ENCODE data around the gene TMEM220.

Gene TMEM220

DNA sequence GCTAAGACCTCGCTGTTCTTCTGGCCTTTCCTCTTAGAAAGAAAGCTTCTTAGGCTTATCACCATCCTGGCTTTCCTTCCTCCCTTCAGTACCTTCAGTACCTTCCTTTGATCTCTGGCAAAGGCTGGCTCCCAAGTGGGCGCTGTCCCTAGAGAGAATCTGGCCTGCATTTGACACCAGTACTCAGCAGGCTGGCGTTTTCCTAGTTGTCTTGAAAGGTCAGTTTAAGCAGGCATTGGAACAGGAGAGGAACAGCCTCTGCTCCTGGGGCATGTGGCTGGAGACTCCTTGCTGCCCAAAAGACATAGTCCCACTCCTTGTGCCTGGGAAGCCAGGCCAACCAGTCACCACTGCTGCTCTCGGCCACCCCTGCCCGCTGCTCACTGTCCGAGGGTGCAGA, 40.0 kb upstream of the TMEM220 start:
- Histone ChIP-seq H3K27me3 (ENCODE audit: insufficient read depth, low read length) (no peaks in the 10 kb centered on the region), H3K4me3 (ENCODE audit: low read length) (no peak overlapping the region)
- 92% methylated on average over 6 of the region's 6 CpGs for WGBS

DNA sequence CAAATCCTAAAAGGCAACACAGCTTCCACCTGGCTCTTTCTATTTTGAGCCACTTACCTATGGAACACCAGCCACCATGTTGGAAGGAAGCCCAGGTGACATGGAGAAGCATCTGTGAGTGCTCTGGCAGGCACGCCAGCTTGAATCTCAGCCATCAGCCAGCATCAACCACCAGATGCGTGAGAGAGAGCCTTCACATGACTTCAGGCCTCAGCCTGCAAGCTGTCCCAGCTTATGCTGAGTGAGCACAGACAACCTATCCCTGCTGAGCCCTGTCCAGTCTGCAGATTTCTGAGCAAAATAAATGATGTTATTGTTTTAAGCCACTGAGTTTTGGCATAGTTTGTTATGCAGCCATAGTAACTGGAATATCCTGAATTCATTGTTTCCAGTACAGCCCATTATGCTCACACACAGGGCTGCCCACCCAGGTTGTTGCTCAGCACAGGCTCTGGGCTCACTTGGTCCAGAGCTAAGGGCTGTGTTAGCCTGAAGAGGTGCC, 39.0 kb upstream of the TMEM220 start:
- H3K9ac ChIP-seq (ENCODE audit: low read depth, low read length), result no peak overlapping the region
- no peaks in the 10 kb centered on the region for H3K36me3 ChIP-seq (ENCODE audit: insufficient read depth, low read length)
- no peaks in the 10 kb centered on the region for H3K27me3 ChIP-seq (ENCODE audit: insufficient read depth, low read length)
- H3K4me1 ChIP-seq (ENCODE audit: insufficient read depth, low read length), result peaks cover 9% of the 10 kb centered on the region; the same call in 1 of the 2 replicates
- no peak overlapping the region for H3K4me3 ChIP-seq (ENCODE audit: low read length)
- WGBS, result 92% methylated on average over 2 of the region's 2 CpGs
- H3K27ac ChIP-seq (ENCODE audit: low read depth, low read length), result no peak overlapping the region
- no peaks in the 10 kb centered on the region for H3K9me3 ChIP-seq (ENCODE audit: insufficient read depth, low read depth, low read length)

More for the DNA sequence above, 40.0 kb upstream of the TMEM220 start:
- Histone ChIP-seq H3K4me1 (ENCODE audit: insufficient read depth, low read length) (peaks cover 9% of the 10 kb centered on the region; the same call in 1 of the 2 replicates), H3K36me3 (ENCODE audit: insufficient read depth, low read length) (no peaks in the 10 kb centered on the region), H3K9me3 (ENCODE audit: insufficient read depth, low read depth, low read length) (no peaks in the 10 kb centered on the region), H3K27ac (ENCODE audit: low read depth, low read length) (no peak overlapping the region), H3K9ac (ENCODE audit: low read depth, low read length) (no peak overlapping the region)

DNA sequence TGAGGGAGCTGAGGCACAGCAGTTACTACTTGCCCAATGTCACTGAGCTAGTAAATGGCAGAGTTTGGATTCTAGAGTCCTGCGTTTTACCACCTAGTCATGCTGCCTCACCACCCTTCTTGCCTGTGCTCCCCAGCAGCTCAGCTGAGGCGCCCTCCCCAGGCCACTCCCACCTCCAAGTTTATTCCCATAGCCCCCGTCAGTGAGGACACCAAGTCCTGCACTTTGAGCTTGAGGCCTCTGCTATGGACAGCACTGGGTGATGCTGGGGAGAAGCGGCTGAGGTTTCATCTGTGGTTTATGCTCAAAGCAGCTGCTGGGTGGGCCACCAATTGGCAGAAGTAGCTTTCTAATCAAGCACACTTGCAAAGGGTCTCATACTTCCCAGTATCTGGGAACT, 37.4 kb upstream of the TMEM220 start:
- H3K27ac ChIP-seq (ENCODE audit: low read depth, low read length), result no peak overlapping the region
- WGBS, result 79% methylated on average over 4 of the region's 4 CpGs
- no peak overlapping the region for H3K4me3 ChIP-seq (ENCODE audit: low read length)
- no peaks in the 10 kb centered on the region for H3K27me3 ChIP-seq (ENCODE audit: insufficient read depth, low read length)
- no peak overlapping the region for H3K9ac ChIP-seq (ENCODE audit: low read depth, low read length)
- no peaks in the 10 kb centered on the region for H3K9me3 ChIP-seq (ENCODE audit: insufficient read depth, low read depth, low read length)
- no peaks in the 10 kb centered on the region for H3K36me3 ChIP-seq (ENCODE audit: insufficient read depth, low read length)
- H3K4me1 ChIP-seq (ENCODE audit: insufficient read depth, low read length), result no peaks in the 10 kb centered on the region

DNA sequence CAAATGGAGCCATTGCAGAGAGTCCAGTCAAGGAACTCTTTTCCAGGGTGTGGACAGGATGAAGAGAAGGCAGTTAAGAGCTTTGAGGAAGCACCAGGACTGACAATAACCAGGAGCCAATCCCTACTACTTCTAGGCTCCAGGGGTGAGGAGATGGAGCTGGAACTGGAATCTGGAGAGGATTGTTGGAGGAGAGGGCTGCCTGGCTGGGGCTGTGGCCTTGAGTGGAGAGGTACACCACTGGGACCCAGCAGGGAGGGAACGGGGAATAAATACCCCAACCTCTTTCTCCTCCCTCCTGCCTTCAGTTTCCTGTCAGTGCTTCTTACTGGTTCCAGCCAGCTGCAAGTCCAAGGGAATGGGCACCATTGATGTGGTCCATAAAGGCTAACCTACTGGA, 32.2 kb upstream of the TMEM220 start:
- no peaks in the 10 kb centered on the region for H3K27me3 ChIP-seq (ENCODE audit: insufficient read depth, low read length)
- no peaks in the 10 kb centered on the region for H3K4me1 ChIP-seq (ENCODE audit: insufficient read depth, low read length)
- no peak overlapping the region for H3K27ac ChIP-seq (ENCODE audit: low read depth, low read length)
- H3K4me3 ChIP-seq (ENCODE audit: low read length), result no peak overlapping the region
- 54% methylated on average over 1 of the region's 1 CpG for WGBS
- no peaks in the 10 kb centered on the region for H3K36me3 ChIP-seq (ENCODE audit: insufficient read depth, low read length)
- no peaks in the 10 kb centered on the region for H3K9me3 ChIP-seq (ENCODE audit: insufficient read depth, low read depth, low read length)
- no peak overlapping the region for H3K9ac ChIP-seq (ENCODE audit: low read depth, low read length)

DNA sequence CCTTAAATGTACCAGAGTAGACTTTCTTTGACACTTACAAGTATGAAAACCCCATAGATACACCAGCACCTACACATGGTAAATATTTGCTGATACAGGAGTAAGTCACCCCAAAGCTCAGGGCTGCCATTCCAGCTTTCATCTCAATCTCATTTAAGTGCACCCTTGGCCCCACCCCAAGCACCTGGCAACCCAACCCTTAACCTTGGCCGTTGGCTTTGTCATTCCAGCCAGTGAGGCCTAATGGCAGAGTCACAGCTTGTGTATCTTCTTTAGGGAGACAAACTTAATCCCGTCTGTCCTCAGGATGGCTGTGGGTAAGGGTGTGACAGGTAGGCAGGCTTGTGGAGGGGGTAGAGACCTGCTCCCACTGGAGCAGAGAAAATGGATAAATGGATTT, 31.5 kb upstream of the TMEM220 start:
- no peak overlapping the region for H3K4me3 ChIP-seq (ENCODE audit: low read length)
- H3K4me1 ChIP-seq (ENCODE audit: insufficient read depth, low read length), result peaks cover 5% of the 10 kb centered on the region
- H3K9me3 ChIP-seq (ENCODE audit: insufficient read depth, low read depth, low read length), result no peaks in the 10 kb centered on the region
- no peak overlapping the region for H3K9ac ChIP-seq (ENCODE audit: low read depth, low read length)
- no peaks in the 10 kb centered on the region for H3K27me3 ChIP-seq (ENCODE audit: insufficient read depth, low read length)
- 75% methylated on average over 2 of the region's 2 CpGs for WGBS
- no peaks in the 10 kb centered on the region for H3K36me3 ChIP-seq (ENCODE audit: insufficient read depth, low read length)
- no peak overlapping the region for H3K27ac ChIP-seq (ENCODE audit: low read depth, low read length)

DNA sequence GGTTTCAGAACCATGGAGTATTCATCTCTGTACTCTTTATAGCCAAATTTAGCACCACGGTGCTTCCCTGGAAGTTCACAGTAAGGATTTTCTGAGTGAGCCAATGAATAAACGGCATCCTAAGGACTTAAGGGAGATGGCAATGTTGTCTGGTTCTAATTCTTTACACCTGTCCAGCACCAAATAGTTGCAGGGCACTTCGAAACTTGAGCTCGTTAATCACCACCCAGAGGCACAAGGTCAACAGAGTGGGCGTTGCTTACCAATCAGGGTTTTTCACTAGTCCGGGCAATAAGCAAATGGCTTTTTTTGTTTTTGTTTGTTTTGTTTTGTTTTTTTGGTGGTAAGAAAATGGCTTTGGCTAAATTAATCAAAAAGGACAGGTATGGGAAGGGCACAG, 28.2 kb upstream of the TMEM220 start:
- Histone ChIP-seq H3K27me3 (ENCODE audit: insufficient read depth, low read length) (no peaks in the 10 kb centered on the region), H3K9ac (ENCODE audit: low read depth, low read length) (no peak overlapping the region), H3K9me3 (ENCODE audit: insufficient read depth, low read depth, low read length) (no peaks in the 10 kb centered on the region), H3K4me1 (ENCODE audit: insufficient read depth, low read length) (peaks cover 16% of the 10 kb centered on the region), H3K4me3 (ENCODE audit: low read length) (no peak overlapping the region), H3K27ac (ENCODE audit: low read depth, low read length) (no peak overlapping the region), H3K36me3 (ENCODE audit: insufficient read depth, low read length) (no peaks in the 10 kb centered on the region)
- WGBS, result 92% methylated on average over 6 of the region's 6 CpGs

DNA sequence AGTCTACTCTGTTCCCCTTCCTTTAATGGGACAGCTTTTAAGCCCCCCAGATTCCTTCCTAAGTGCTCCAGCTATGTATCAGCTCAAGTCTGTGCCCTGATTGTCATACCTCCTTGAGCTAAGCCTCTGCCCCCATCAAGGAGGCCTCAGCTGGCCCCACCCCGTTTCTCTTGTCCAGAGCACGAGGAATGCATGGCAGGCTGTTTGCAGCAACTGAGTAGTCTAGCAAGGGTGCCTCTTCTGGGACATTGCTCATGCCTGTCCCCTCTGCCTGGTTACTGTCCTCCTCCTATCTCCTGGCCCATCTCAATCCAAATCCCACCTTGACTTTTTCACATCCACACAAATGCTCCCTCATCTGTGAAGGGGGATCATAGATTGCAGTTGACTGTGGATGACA, 27.8 kb upstream of the TMEM220 start:
- WGBS, result 72% methylated on average over 2 of the region's 2 CpGs
- H3K9me3 ChIP-seq (ENCODE audit: insufficient read depth, low read depth, low read length), result no peaks in the 10 kb centered on the region
- H3K27ac ChIP-seq (ENCODE audit: low read depth, low read length), result no peak overlapping the region
- H3K4me3 ChIP-seq (ENCODE audit: low read length), result no peak overlapping the region
- no peaks in the 10 kb centered on the region for H3K36me3 ChIP-seq (ENCODE audit: insufficient read depth, low read length)
- no peak overlapping the region for H3K9ac ChIP-seq (ENCODE audit: low read depth, low read length)
- H3K4me1 ChIP-seq (ENCODE audit: insufficient read depth, low read length), result peaks cover 16% of the 10 kb centered on the region
- H3K27me3 ChIP-seq (ENCODE audit: insufficient read depth, low read length), result no peaks in the 10 kb centered on the region

DNA sequence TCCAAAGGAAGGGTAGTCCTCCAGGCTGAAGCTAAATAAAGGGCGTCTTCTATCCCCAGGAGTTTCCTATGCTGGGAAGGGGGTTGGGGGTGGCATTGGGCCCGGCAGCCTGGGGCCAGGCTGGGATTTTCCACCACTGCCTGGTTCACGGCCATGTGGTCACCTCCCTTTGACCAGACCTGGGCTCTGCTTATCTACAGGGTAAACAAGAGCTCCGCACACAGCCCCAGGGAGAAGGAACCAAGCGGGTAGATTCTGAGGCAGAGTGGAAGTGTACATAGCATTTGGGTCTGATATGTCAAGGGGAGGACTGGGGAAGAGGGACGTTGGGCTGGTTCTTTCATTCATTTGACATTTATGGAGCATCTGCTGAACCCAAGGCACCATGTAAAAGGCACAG, 27.2 kb upstream of the TMEM220 start:
- no peaks in the 10 kb centered on the region for H3K36me3 ChIP-seq (ENCODE audit: insufficient read depth, low read length)
- peaks cover 16% of the 10 kb centered on the region for H3K4me1 ChIP-seq (ENCODE audit: insufficient read depth, low read length)
- no peaks in the 10 kb centered on the region for H3K27me3 ChIP-seq (ENCODE audit: insufficient read depth, low read length)
- H3K4me3 ChIP-seq (ENCODE audit: low read length), result no peak overlapping the region
- no peak overlapping the region for H3K9ac ChIP-seq (ENCODE audit: low read depth, low read length)
- no peak overlapping the region for H3K27ac ChIP-seq (ENCODE audit: low read depth, low read length)
- 85% methylated on average over 6 of the region's 6 CpGs for WGBS
- H3K9me3 ChIP-seq (ENCODE audit: insufficient read depth, low read depth, low read length), result no peaks in the 10 kb centered on the region

DNA sequence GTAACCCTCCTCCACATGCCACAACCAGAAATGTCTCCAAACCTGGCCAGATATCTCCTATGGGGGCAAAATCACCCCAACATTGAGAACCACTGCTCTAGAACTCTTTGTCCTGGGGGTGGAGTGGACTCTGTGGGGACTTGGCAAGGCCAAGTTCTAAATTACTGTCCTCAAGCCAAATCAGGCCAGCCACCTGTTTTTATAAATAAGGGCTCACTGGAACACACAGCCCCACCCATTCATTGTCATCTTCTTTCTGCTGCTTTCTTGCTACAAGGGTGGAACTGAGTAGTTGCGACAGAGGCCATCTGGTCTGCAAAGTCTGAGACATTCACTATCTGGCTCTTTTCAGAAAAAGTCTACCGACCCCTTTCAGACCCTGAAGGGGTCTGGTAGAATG, 26.8 kb upstream of the TMEM220 start:
- Histone ChIP-seq H3K4me1 (ENCODE audit: insufficient read depth, low read length) (peaks cover 16% of the 10 kb centered on the region), H3K27ac (ENCODE audit: low read depth, low read length) (no peak overlapping the region), H3K4me3 (ENCODE audit: low read length) (no peak overlapping the region), H3K27me3 (ENCODE audit: insufficient read depth, low read length) (no peaks in the 10 kb centered on the region), H3K9ac (ENCODE audit: low read depth, low read length) (no peak overlapping the region), H3K36me3 (ENCODE audit: insufficient read depth, low read length) (no peaks in the 10 kb centered on the region), H3K9me3 (ENCODE audit: insufficient read depth, low read depth, low read length) (no peaks in the 10 kb centered on the region)
- WGBS, result 98% methylated on average over 2 of the region's 2 CpGs

DNA sequence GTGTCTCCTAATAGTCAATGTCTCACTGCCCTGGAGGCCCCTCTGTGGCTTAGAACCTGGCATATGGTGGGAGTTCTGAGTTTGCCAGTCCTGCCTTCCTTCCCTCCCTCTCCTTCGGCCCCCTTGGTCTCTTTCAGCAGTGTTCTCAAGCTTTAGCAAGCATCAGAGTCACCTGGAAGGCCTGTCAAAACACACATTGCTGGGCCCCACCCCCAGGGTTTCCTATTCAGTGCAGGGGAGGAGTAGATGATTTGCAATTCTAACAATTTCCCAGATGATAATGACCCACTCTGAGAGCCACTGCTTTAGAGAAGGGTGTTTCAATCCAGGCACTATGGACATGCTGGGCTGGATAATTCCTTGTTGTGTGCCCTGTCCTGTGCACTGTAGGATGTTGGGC, 26.4 kb upstream of the TMEM220 start:
- no peak overlapping the region for H3K9ac ChIP-seq (ENCODE audit: low read depth, low read length)
- H3K27me3 ChIP-seq (ENCODE audit: insufficient read depth, low read length), result no peaks in the 10 kb centered on the region
- 33% methylated on average over 1 of the region's 1 CpG for WGBS
- H3K36me3 ChIP-seq (ENCODE audit: insufficient read depth, low read length), result no peaks in the 10 kb centered on the region
- peaks cover 16% of the 10 kb centered on the region for H3K4me1 ChIP-seq (ENCODE audit: insufficient read depth, low read length)
- no peaks in the 10 kb centered on the region for H3K9me3 ChIP-seq (ENCODE audit: insufficient read depth, low read depth, low read length)
- H3K27ac ChIP-seq (ENCODE audit: low read depth, low read length), result no peak overlapping the region
- no peak overlapping the region for H3K4me3 ChIP-seq (ENCODE audit: low read length)

DNA sequence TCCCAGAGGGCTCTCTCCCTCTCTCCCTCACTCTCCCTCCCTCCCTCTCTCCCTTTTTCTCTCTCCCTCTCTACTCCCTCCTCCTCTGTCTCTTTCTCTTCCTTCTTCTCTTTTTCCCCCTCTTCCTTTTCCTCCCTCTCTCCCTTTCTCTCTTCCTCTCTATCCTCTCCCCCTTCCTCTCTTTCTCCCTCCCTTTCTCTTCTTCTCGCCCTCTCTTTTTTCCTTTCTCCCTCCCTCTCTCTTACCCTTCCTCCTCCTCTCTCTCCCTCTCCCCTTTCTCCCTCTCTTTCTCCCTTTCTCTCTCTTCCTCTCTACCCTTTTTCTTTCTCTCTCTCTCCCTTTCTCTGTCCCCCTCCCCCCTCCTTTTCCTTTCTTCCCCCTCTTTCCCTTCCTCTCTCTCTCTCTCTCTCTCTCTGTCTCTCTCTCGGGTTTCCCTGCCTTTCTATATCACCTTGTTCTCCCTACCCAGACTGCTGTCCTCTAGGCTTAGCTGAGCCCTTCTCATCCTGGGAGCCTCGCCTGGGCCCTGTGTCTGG, 25.8 kb upstream of the TMEM220 start:
- H3K27ac ChIP-seq (ENCODE audit: low read depth, low read length), result peak overlapping the region; percentile 66; the same call in 1 of the 2 replicates
- no peaks in the 10 kb centered on the region for H3K9me3 ChIP-seq (ENCODE audit: insufficient read depth, low read depth, low read length)
- 44% methylated on average over 3 of the region's 3 CpGs for WGBS
- peak overlapping the region; percentile 47 for H3K4me3 ChIP-seq (ENCODE audit: low read length)
- H3K27me3 ChIP-seq (ENCODE audit: insufficient read depth, low read length), result no peaks in the 10 kb centered on the region
- peak overlapping the region; percentile 57; the same call in 1 of the 2 replicates for H3K9ac ChIP-seq (ENCODE audit: low read depth, low read length)
- no peaks in the 10 kb centered on the region for H3K36me3 ChIP-seq (ENCODE audit: insufficient read depth, low read length)
- H3K4me1 ChIP-seq (ENCODE audit: insufficient read depth, low read length), result peaks cover 16% of the 10 kb centered on the region

Measured in HUES64 (cell line).